ENCODE measurements around the gene ABCA6.

ABCA6 gene

DNA sequence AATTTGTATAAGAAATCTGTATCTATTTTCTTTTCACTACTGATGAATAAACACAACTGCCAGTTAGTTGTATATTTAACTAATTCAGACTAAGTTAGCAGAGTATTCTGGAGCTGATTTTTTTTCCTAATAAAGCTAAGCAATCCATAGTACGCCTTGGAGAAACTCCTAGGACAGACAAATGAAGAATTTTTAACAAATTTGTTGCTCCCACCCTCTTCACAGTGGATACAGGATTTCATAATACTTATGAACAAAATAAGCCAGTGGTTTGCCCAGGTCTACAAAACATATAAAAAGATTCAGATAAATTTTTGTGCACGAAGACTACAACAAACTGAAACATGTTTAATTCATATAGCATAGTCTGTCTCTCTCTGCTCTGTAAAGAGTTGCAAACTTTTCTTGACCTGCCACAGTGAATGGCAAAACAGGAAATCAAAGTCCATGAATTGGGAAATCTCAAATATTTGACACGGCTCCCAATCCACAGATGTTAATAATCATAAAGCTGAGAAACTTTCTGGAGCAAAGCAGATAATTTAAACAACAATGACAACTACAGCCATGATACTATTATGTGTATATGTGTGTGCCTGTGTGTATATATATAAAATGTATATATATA is 594 bp upstream of the ABCA6 start:
- Histone ChIP-seq H3K36me3 (ENCODE audit: control insufficient read depth, insufficient read depth, low read length) (no peaks in the 10 kb centered on the region), H3K4me1 (ENCODE audit: control insufficient read depth, insufficient read depth, low read length) (no peaks in the 10 kb centered on the region), H3K27me3 (ENCODE audit: control insufficient read depth, insufficient read depth, low read length, poor library complexity, severe bottlenecking) (no peaks in the 10 kb centered on the region), H3K27ac (ENCODE audit: insufficient read depth, low read depth, low read length, poor library complexity, severe bottlenecking) (no peak overlapping the region), H3K9me3 (ENCODE audit: control insufficient read depth, low read length) (no peaks in the 10 kb centered on the region), H3K4me3 (ENCODE audit: insufficient read depth, low read depth, low read length) (no peak overlapping the region)
- 88 to 94% methylated on average over 3 of the region's 3 CpGs for WGBS, 2 experiments

DNA sequence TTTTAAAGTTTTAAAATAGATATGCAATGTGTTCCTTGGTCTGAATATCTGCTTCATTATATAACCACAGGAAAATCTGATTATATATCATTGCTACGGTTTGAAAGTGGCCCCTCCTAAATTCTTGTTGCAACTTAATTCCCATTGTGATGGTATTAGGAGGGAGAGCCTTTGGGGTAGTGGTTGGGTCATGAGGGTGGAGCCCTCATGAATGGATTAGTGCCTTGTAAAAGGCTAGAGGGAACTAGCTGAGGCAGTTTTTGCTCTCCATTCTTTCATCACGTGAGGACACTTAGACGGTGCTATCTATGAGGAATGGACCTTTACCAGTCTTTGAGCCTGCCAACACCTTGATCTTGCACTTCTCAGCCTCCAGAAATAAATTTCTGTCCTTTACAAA is 7.6 kb downstream of the ABCA6 start:
- no peak overlapping the region for H3K27ac ChIP-seq (ENCODE audit: insufficient read depth, low read depth, low read length, poor library complexity, severe bottlenecking)
- H3K4me3 ChIP-seq (ENCODE audit: insufficient read depth, low read depth, low read length), result no peak overlapping the region
- H3K4me1 ChIP-seq (ENCODE audit: control insufficient read depth, insufficient read depth, low read length), result no peaks in the 10 kb centered on the region
- 61 to 67% methylated on average over 2 to 3 of the region's 3 CpGs for WGBS, 2 experiments
- peaks cover 3% of the 10 kb centered on the region for H3K9me3 ChIP-seq (ENCODE audit: control insufficient read depth, low read length)
- H3K27me3 ChIP-seq (ENCODE audit: control insufficient read depth, insufficient read depth, low read length, poor library complexity, severe bottlenecking), result no peaks in the 10 kb centered on the region
- no peaks in the 10 kb centered on the region for H3K36me3 ChIP-seq (ENCODE audit: control insufficient read depth, insufficient read depth, low read length)

DNA sequence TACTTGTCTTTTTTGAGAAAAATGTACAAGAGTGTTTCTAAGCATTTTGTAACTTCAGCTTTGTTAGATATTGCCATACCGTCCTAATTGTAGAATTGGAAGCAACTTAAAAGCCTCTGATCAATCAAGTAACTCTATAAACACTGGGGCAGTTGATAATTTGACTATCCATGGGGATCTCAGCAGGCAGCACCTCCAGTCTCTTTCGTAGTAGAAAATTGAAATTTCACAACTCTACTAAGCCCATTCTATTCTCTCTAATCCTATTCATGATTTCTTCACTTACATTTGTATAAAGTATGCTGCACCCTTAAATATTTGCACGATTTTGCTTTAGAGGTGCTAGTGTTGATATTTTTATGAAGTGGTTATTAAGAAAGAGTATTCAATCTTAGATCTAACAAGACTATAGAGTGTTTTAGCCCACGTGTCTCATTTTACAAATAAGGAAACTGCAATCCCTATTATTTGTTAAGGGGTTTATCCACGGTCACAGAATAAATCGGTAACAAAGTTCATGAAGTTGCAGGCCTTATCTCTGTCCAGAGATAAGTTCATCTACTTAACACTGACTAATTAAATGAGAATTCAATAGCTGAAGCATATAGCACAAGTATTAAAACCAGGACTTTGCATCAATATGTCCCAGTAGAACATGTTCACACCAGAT is 10.9 kb downstream of the ABCA6 start:
- H3K36me3 ChIP-seq (ENCODE audit: control insufficient read depth, insufficient read depth, low read length), result no peaks in the 10 kb centered on the region
- H3K4me3 ChIP-seq (ENCODE audit: insufficient read depth, low read depth, low read length), result no peak overlapping the region
- no peak overlapping the region for H3K27ac ChIP-seq (ENCODE audit: insufficient read depth, low read depth, low read length, poor library complexity, severe bottlenecking)
- H3K27me3 ChIP-seq (ENCODE audit: control insufficient read depth, insufficient read depth, low read length, poor library complexity, severe bottlenecking), result no peaks in the 10 kb centered on the region
- 56 to 59% methylated on average over 5 to 6 of the region's 6 CpGs for WGBS, 2 experiments
- H3K9me3 ChIP-seq (ENCODE audit: control insufficient read depth, low read length), result peaks cover 3% of the 10 kb centered on the region
- H3K4me1 ChIP-seq (ENCODE audit: control insufficient read depth, insufficient read depth, low read length), result no peaks in the 10 kb centered on the region

DNA sequence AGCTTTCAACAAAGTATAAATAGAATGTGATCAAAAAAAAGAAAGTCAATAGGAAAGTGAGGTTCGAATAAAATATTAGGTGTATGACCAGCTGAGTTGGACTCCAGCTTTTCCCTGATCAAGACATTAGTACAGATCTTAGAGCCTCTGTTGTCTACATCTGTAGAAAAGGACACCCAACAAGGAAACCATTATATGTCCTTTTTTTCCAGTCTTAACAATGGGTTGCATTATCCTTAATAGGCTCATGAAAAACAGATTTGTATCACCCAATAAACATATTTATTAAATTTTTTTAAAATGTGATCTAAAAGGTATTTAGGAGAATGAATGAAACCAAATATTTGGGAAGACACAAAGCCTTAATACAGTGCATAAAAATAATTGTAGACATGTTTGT is 18.1 kb downstream of the ABCA6 start:
- Histone ChIP-seq H3K36me3 (ENCODE audit: control insufficient read depth, insufficient read depth, low read length) (no peaks in the 10 kb centered on the region), H3K9me3 (ENCODE audit: control insufficient read depth, low read length) (no peaks in the 10 kb centered on the region), H3K27ac (ENCODE audit: insufficient read depth, low read depth, low read length, poor library complexity, severe bottlenecking) (no peak overlapping the region), H3K4me1 (ENCODE audit: control insufficient read depth, insufficient read depth, low read length) (no peaks in the 10 kb centered on the region), H3K4me3 (ENCODE audit: insufficient read depth, low read depth, low read length) (no peak overlapping the region), H3K27me3 (ENCODE audit: control insufficient read depth, insufficient read depth, low read length, poor library complexity, severe bottlenecking) (no peaks in the 10 kb centered on the region)
- WGBS, 2 experiments, result 94 to 100% methylated on average over 1 of the region's 1 CpG

DNA sequence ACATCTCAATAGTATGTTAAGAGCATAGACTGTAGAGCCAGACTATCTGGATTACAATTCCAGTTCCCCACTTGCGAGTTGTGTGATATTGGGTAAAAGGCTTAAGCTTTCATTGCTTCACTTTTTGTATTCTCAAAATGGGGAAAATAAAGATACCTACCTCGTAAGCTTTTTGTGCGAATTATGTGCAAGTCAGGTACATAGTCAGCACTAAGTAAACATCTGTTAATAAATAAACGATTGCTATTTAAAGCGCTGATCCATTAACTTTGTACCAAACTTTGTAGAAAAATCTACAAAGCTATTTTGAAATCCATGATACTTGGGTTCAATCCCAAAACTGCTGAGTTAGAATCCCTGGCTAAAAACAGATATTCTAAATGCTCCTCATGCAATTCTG is 19.6 kb downstream of the ABCA6 start:
- Histone ChIP-seq H3K27ac (ENCODE audit: insufficient read depth, low read depth, low read length, poor library complexity, severe bottlenecking) (no peak overlapping the region), H3K27me3 (ENCODE audit: control insufficient read depth, insufficient read depth, low read length, poor library complexity, severe bottlenecking) (no peaks in the 10 kb centered on the region), H3K4me3 (ENCODE audit: insufficient read depth, low read depth, low read length) (no peak overlapping the region), H3K36me3 (ENCODE audit: control insufficient read depth, insufficient read depth, low read length) (no peaks in the 10 kb centered on the region), H3K4me1 (ENCODE audit: control insufficient read depth, insufficient read depth, low read length) (no peaks in the 10 kb centered on the region), H3K9me3 (ENCODE audit: control insufficient read depth, low read length) (no peaks in the 10 kb centered on the region)
- WGBS, 2 experiments, result 96 to 100% methylated on average over 5 of the region's 5 CpGs

DNA sequence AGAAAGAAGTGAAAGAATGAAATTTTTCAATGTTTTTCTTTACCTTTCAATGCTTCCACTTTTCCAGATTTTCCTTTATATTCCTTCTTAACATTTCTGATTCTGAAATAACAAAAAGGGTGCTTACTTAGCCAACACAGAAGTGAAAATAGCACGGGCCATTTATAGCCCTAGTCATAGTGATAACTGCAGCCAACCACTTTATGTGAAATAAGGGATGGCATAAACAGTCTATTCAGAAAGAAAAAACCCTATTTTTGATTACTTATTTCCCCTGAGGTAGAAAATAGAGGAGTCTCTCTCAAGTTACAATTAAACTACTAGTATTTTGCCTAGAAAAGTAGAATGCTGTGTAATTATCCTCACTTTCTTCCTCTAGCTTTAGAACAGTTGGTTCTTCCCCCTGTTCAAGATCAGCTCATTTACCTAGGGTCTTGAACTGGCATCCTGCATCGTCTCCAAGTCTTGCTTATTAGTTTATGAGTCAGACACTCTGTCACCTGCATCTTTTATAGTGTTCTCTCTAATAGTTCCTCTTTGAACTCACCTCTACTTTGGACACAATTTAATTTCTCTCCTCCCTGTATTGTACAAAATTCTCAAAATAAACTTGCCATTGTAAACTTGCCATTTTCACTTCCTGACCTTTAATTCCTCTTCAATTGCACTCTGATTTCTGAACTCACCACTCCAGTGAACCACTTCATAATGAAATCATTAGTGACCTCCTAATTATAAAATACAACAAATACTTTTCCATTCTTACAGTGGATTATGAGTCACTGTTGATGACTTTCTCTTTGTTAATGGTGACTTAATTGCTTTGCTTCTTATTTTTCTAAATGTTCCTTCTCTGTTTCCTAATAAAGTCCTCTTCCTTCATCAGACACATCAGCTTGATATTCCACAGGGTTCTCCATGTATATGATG is 23.6 kb downstream of the ABCA6 start:
- Histone ChIP-seq H3K36me3 (ENCODE audit: control insufficient read depth, insufficient read depth, low read length) (no peaks in the 10 kb centered on the region), H3K27me3 (ENCODE audit: control insufficient read depth, insufficient read depth, low read length, poor library complexity, severe bottlenecking) (no peaks in the 10 kb centered on the region), H3K4me1 (ENCODE audit: control insufficient read depth, insufficient read depth, low read length) (no peaks in the 10 kb centered on the region), H3K9me3 (ENCODE audit: control insufficient read depth, low read length) (no peaks in the 10 kb centered on the region), H3K4me3 (ENCODE audit: insufficient read depth, low read depth, low read length) (no peak overlapping the region), H3K27ac (ENCODE audit: insufficient read depth, low read depth, low read length, poor library complexity, severe bottlenecking) (no peak overlapping the region)
- 80 to 98% methylated on average over 2 of the region's 2 CpGs for WGBS, 2 experiments

DNA sequence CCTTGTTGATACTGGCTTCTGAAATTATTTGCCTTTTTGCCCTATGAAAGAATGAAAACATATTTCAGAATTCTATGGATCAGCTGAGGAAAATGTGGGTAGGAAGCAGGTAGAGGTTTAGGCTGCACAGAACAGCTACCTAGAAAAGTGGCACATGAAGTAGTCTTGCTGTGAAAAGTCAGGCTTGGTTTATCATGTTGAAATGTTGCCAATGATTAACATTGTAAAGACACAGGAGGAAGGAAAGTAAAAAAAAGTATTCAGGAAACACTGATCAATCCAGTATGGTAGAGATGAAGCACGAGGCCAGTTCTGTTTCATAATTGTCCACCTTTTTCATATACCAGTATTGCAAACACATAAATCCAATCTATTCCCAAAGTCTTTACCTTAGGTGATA is 29.9 kb downstream of the ABCA6 start:
- Histone ChIP-seq H3K36me3 (ENCODE audit: control insufficient read depth, insufficient read depth, low read length) (no peaks in the 10 kb centered on the region), H3K4me1 (ENCODE audit: control insufficient read depth, insufficient read depth, low read length) (no peaks in the 10 kb centered on the region), H3K27me3 (ENCODE audit: control insufficient read depth, insufficient read depth, low read length, poor library complexity, severe bottlenecking) (no peaks in the 10 kb centered on the region), H3K9me3 (ENCODE audit: control insufficient read depth, low read length) (no peaks in the 10 kb centered on the region), H3K27ac (ENCODE audit: insufficient read depth, low read depth, low read length, poor library complexity, severe bottlenecking) (no peak overlapping the region), H3K4me3 (ENCODE audit: insufficient read depth, low read depth, low read length) (no peak overlapping the region)
- WGBS, 2 experiments, result 87 to 93% methylated on average over 1 of the region's 1 CpG

DNA sequence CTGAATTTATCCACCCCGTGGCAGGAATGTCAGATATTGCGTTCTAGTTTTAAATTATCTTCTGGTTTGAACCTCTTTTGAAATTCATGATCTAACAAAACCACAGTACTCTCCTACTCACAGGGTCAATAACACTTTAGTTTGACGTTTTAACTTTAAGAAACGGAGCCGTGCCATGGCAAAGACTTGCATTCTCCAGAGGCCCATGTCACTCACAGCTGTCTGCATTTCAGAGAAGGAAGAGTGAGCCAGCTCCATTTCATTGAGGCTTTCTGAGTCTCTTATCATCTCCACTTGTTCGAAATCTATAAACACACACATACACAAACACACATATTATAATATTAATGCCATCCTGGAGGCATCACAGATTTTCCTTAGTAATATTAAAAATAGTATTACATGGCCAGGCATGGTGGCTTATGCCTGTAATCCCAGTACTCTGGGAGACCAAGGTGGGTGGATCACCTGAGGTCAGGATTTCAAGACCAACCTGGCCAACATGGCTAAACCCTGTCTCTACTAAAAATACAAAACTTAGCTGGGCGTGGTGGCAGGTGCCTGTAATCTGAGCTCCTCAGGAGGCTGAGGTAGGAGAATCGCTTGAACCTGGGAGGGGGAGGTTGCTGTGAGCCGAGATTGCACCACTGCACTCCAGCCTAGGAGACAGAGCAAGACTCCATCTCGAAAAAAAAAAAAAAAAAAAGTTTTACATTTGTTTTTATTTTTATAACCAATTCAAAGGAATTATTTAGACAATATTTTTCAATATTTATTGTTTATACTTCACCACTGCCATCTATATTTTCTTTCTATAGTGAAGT is 35.6 kb downstream of the ABCA6 start:
- Histone ChIP-seq H3K4me1 (ENCODE audit: control insufficient read depth, insufficient read depth, low read length) (no peaks in the 10 kb centered on the region), H3K4me3 (ENCODE audit: insufficient read depth, low read depth, low read length) (no peak overlapping the region), H3K36me3 (ENCODE audit: control insufficient read depth, insufficient read depth, low read length) (no peaks in the 10 kb centered on the region), H3K27me3 (ENCODE audit: control insufficient read depth, insufficient read depth, low read length, poor library complexity, severe bottlenecking) (no peaks in the 10 kb centered on the region), H3K9me3 (ENCODE audit: control insufficient read depth, low read length) (no peaks in the 10 kb centered on the region), H3K27ac (ENCODE audit: insufficient read depth, low read depth, low read length, poor library complexity, severe bottlenecking) (no peak overlapping the region)
- WGBS, 2 experiments, result 92 to 93% methylated on average over 9 of the region's 10 CpGs

DNA sequence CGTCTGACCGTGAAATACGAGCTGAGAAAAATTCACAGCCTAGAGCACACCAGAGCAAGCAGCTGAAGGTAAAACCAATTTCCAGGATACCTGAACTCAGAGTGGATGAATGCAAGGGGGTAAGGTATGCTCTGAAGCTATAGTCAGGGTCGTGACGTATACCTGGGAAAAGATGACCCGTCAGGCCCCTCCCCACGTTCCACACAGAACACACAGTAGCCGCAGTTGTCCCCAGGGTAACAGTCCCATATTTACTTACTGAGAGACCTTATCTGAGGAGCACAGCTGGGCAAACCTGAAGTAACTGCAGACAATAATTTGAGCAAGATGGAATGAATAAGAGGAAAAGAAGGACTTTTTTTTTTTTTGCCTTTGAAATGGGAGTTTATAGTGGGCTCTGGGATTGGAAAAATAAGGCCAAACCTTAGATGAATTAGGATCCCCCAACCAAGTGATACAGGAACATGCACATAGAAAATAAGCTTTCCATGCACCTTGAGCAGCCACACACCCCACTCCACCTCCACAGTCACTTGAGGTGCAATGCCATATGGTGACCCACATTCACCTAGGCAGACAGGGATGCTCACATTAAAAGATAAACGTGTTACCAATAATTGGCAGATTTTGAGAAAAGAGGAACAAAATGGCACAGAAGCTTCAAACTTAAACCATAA is 38.0 kb downstream of the ABCA6 start:
- Histone ChIP-seq H3K4me1 (ENCODE audit: control insufficient read depth, insufficient read depth, low read length) (no peaks in the 10 kb centered on the region), H3K4me3 (ENCODE audit: insufficient read depth, low read depth, low read length) (no peak overlapping the region), H3K36me3 (ENCODE audit: control insufficient read depth, insufficient read depth, low read length) (no peaks in the 10 kb centered on the region), H3K9me3 (ENCODE audit: control insufficient read depth, low read length) (peaks cover 2% of the 10 kb centered on the region), H3K27ac (ENCODE audit: insufficient read depth, low read depth, low read length, poor library complexity, severe bottlenecking) (no peak overlapping the region), H3K27me3 (ENCODE audit: control insufficient read depth, insufficient read depth, low read length, poor library complexity, severe bottlenecking) (no peaks in the 10 kb centered on the region)
- 93 to 94% methylated on average over 9 of the region's 9 CpGs for WGBS, 2 experiments
